ENCODE measurements around the gene DCAF4L1.

The DCAF4L1 gene

GRCh38 chr4:41981456-41981855, at the start of gene DCAF4L1:
Gene DCAF4L1, plus strand, starts transcription at chr4:41981756. Its CDS starts 37 bp downstream, at chr4:41981793.
- in situ Hi-C loops (cut with HindIII; ENCODE audit: low sequenced_read_pairs), result no loop called here

GRCh38 chr4:41932988-41933387, 48.6 kb upstream of the DCAF4L1 start:
- in situ Hi-C loops (cut with HindIII; ENCODE audit: low sequenced_read_pairs), result no loop called here

- in situ Hi-C loops (cut with HindIII; ENCODE audit: low sequenced_read_pairs), result no loop called here
These were observed 47.5 kb upstream of the DCAF4L1 start for GRCh38 chr4:41933997-41934503.

GRCh38 chr4:41934514-41934900, 47.0 kb upstream of the DCAF4L1 start:
- in situ Hi-C loops (cut with HindIII; ENCODE audit: low sequenced_read_pairs), result no loop called here

GRCh38 chr4:41934901-41935651, 46.5 kb upstream of the DCAF4L1 start, which contains the start of gene TMEM33:
Gene TMEM33, plus strand, starts transcription at chr4:41935429. Its CDS starts 56 bp downstream, at chr4:41935485.
- in situ Hi-C loops (cut with HindIII; ENCODE audit: low sequenced_read_pairs), result no loop called here

GRCh38 chr4:41935652-41936021, 45.9 kb upstream of the DCAF4L1 start:
- in situ Hi-C loops (cut with HindIII; ENCODE audit: low sequenced_read_pairs), result no loop called here

- in situ Hi-C loops (cut with HindIII; ENCODE audit: low sequenced_read_pairs), result no loop called here
These were observed 42.4 kb upstream of the DCAF4L1 start for GRCh38 chr4:41939016-41939626.

GRCh38 chr4:41940834-41941233, 40.7 kb upstream of the DCAF4L1 start:
- in situ Hi-C loops (cut with HindIII; ENCODE audit: low sequenced_read_pairs), result no loop called here

GRCh38 chr4:41943506-41943905, 38.0 kb upstream of the DCAF4L1 start:
- in situ Hi-C loops (cut with HindIII; ENCODE audit: low sequenced_read_pairs), result no loop called here

GRCh38 chr4:41944089-41944488, 37.5 kb upstream of the DCAF4L1 start:
- in situ Hi-C loops (cut with HindIII; ENCODE audit: low sequenced_read_pairs), result no loop called here

GRCh38 chr4:41949531-41949930, 32.0 kb upstream of the DCAF4L1 start:
- in situ Hi-C loops (cut with HindIII; ENCODE audit: low sequenced_read_pairs), result no loop called here

GRCh38 chr4:41957634-41958033, 23.9 kb upstream of the DCAF4L1 start:
- in situ Hi-C loops (cut with HindIII; ENCODE audit: low sequenced_read_pairs), result no loop called here

GRCh38 chr4:41963105-41963504, 18.5 kb upstream of the DCAF4L1 start:
- in situ Hi-C loops (cut with HindIII; ENCODE audit: low sequenced_read_pairs), result no loop called here

- in situ Hi-C loops (cut with HindIII; ENCODE audit: low sequenced_read_pairs), result no loop called here
These were observed 17.2 kb upstream of the DCAF4L1 start for GRCh38 chr4:41964401-41964800.

GRCh38 chr4:41967392-41967791, 14.2 kb upstream of the DCAF4L1 start:
- in situ Hi-C loops (cut with HindIII; ENCODE audit: low sequenced_read_pairs), result no loop called here

- in situ Hi-C loops (cut with HindIII; ENCODE audit: low sequenced_read_pairs), result no loop called here
These were observed 11.9 kb upstream of the DCAF4L1 start for GRCh38 chr4:41969671-41970070.

GRCh38 chr4:41975341-41975740, 6.2 kb upstream of the DCAF4L1 start:
- in situ Hi-C loops (cut with HindIII; ENCODE audit: low sequenced_read_pairs), result no loop called here

- in situ Hi-C loops (cut with HindIII; ENCODE audit: low sequenced_read_pairs), result no loop called here
These were observed 4.6 kb upstream of the DCAF4L1 start for GRCh38 chr4:41976775-41977516.

- in situ Hi-C loops (cut with HindIII; ENCODE audit: low sequenced_read_pairs), result no loop called here
These were observed 3.8 kb upstream of the DCAF4L1 start for GRCh38 chr4:41977709-41978108.

- in situ Hi-C loops (cut with HindIII; ENCODE audit: low sequenced_read_pairs), result no loop called here
These were observed 1.2 kb downstream of the DCAF4L1 start for GRCh38 chr4:41982716-41983115.

GRCh38 chr4:41985151-41985550, 3.6 kb downstream of the DCAF4L1 start:
- in situ Hi-C loops (cut with HindIII; ENCODE audit: low sequenced_read_pairs), result no loop called here

- in situ Hi-C loops (cut with HindIII; ENCODE audit: low sequenced_read_pairs), result no loop called here
These were observed 8.4 kb downstream of the DCAF4L1 start for GRCh38 chr4:41989994-41990364.
